HL-60/S4 treated with retinoic acid at 250 ng/mL for 4 days and 3 days (cell line): ENCODE data around the gene CAMKK2.
"Not testable (repeated sequence)": the region's sequence is repeated elsewhere in the genome, so short reads cannot be mapped to it uniquely, and the experiment has no call there.

Source experiments
- in situ Hi-C: fragments of 300-500 bp; cut with MboI; formaldehyde crosslinking; loops from 2 replicates; pipeline ENCODE4 v1.7.0; 2022; ENCODE audit warnings: low sequenced_read_pairs

The CAMKK2 gene

GRCh38 chr12:121250359-121250758 lies 46.1 kb downstream of the CAMKK2 start:
- in situ Hi-C loops, result no loop called here

GRCh38 chr12:121248622-121249021 lies 47.9 kb downstream of the CAMKK2 start:
- in situ Hi-C loops, result no loop called here

GRCh38 chr12:121246893-121247557 lies 49.5 kb downstream of the CAMKK2 start:
- in situ Hi-C loops, result no loop called here

GRCh38 chr12:121245951-121246350 lies 50.6 kb downstream of the CAMKK2 start:
- in situ Hi-C loops, result no loop called here

GRCh38 chr12:121245031-121245430 lies 51.5 kb downstream of the CAMKK2 start:
- in situ Hi-C loops, result no loop called here

GRCh38 chr12:121241156-121241970 lies 55.1 kb downstream of the CAMKK2 start:
- in situ Hi-C loops, result no loop called here

- in situ Hi-C loops, result no loop called here
Measured at GRCh38 chr12:121240484-121241101, 55.9 kb downstream of the CAMKK2 start.

- in situ Hi-C loops, result no loop called here
Measured at GRCh38 chr12:121240062-121240420, 56.5 kb downstream of the CAMKK2 start.

GRCh38 chr12:121239351-121240061 lies 57.0 kb downstream of the CAMKK2 start:
- in situ Hi-C loops, result no loop called here

GRCh38 chr12:121238604-121239350 lies 57.7 kb downstream of the CAMKK2 start:
- in situ Hi-C loops, result no loop called here

GRCh38 chr12:121238086-121238485 lies 58.4 kb downstream of the CAMKK2 start:
- in situ Hi-C loops, result no loop called here

GRCh38 chr12:121237415-121237814 lies 59.1 kb downstream of the CAMKK2 start:
- in situ Hi-C loops, result no loop called here

- in situ Hi-C loops, result no loop called here
Measured at GRCh38 chr12:121236776-121237175, 59.7 kb downstream of the CAMKK2 start.

GRCh38 chr12:121233628-121234020 lies 62.9 kb downstream of the CAMKK2 start:
- in situ Hi-C loops, result no loop called here

GRCh38 chr12:121232977-121233627 lies 63.4 kb downstream of the CAMKK2 start:
- in situ Hi-C loops, result no loop called here

GRCh38 chr12:121232163-121232562 lies 64.3 kb downstream of the CAMKK2 start:
- in situ Hi-C loops, result no loop called here

GRCh38 chr12:121230538-121230907 lies 66.0 kb downstream of the CAMKK2 start:
- in situ Hi-C loops, result no loop called here

- in situ Hi-C loops, result not testable (repeated sequence)
Measured at GRCh38 chr12:121229826-121230537, 66.5 kb downstream of the CAMKK2 start.

- in situ Hi-C loops, result no loop called here
Measured at GRCh38 chr12:121228919-121229665, 67.4 kb downstream of the CAMKK2 start.
